ENCODE data around the gene IGSF9.
A peak's percentile ranks its signal among the peaks of the same experiment; 100 is the strongest.

Gene IGSF9

DNA sequence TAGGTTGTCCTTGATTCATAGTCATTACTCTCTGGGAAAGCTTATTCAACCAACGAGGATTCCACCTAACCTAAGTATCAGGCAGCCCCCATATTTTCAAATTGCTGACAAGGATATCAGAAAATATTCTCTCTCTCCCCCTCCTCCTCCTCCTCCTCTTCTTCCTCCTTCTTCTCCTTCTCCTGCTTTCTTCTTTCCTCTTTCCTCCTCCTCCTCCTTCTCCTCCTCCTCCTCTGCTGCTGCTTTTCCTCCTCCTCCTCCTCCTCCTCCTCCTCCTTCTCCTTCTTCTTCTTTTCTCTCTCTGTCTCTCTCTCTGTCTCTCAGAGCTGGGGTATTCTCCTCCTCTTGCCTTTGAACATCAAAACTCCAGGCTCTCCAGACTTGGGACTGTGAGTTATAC lies 2.5 kb upstream of the IGSF9 start:
- no peak overlapping the region for H3K27ac ChIP-seq
- ChIA-PET POLR2A (ENCODE audit: low non-redundant PET) (no interaction called here), CTCF (interaction anchor here (0.6 to 0.7 kb wide), 2 partner anchors 15 to 65 kb away, joined by 4 to 6 read pairs; no protein-coding TSS in a partner anchor)
- no peak for DNase-seq (ENCODE audit: low spot score)
- TF ChIP-seq, protein P1, sequence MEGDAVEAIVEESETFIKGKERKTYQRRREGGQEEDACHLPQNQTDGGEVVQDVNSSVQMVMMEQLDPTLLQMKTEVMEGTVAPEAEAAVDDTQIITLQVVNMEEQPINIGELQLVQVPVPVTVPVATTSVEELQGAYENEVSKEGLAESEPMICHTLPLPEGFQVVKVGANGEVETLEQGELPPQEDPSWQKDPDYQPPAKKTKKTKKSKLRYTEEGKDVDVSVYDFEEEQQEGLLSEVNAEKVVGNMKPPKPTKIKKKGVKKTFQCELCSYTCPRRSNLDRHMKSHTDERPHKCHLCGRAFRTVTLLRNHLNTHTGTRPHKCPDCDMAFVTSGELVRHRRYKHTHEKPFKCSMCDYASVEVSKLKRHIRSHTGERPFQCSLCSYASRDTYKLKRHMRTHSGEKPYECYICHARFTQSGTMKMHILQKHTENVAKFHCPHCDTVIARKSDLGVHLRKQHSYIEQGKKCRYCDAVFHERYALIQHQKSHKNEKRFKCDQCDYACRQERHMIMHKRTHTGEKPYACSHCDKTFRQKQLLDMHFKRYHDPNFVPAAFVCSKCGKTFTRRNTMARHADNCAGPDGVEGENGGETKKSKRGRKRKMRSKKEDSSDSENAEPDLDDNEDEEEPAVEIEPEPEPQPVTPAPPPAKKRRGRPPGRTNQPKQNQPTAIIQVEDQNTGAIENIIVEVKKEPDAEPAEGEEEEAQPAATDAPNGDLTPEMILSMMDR (conservative IDR thresholded peaks at IDR 0.05; ENCODE audit: low read depth), result no peak

DNA sequence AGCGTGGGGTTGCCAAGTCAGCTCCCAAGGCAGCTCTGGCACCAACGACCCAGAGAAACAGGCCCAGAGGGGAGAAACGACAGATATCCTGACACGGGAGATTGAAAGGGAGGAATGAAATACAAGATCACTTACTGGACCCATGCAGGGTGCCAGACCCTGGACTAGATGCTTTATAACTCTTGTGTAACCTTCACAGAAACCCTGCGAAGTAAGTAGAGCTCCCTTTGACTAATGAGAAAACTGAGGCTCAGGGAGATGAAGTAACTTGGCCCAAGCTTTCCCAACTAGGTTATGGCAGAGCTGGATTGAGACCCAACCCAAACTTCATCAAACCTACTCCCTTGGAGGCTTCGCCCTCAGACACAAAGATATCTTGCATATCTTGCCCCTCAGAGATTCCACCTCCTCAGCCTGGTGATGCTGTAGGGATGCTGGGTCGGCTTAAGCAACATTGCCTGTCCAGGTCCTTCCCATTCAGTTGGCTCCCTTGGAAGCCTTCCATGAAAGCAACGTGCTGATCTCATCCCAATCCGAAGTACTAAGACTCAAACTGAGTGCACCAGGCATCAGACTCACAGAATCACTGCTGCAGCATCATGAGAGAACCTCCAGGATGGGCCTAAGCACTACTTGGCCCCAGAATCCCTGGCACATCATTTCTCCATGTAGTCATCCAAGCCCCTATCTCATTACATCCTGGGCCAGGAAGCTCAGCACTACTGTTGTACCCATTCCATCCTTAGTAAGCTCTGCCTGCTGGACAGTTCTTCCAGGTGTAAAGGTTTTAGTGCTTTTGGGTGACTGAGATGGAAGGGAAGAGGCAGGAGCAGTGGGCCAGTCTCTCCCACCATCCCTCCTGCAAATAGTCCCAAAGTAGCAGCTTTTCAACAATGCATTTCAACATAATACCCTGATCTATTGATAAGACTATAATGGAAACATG lies 1.1 kb upstream of the IGSF9 start:
- TF ChIP-seq, protein P1 (conservative IDR thresholded peaks at IDR 0.05; ENCODE audit: low read depth), result no peak
- CTCF ChIA-PET, result interaction anchor here (0.6 to 2.2 kb wide), 10 partner anchors 8 to 826 kb away, joined by 3 to 17 read pairs (median 4); partner anchors contain the start of gene SLAMF9
- DNase-seq (ENCODE audit: low spot score), result no peak
- POLR2A ChIA-PET (ENCODE audit: low non-redundant PET), result interaction anchor here (0.5 to 1.0 kb wide), 5 partner anchors 13 to 61 kb away, joined by 3 to 5 read pairs (median 3); no protein-coding TSS in a partner anchor
- peak overlapping the region; percentile 94 for H3K27ac ChIP-seq

DNA sequence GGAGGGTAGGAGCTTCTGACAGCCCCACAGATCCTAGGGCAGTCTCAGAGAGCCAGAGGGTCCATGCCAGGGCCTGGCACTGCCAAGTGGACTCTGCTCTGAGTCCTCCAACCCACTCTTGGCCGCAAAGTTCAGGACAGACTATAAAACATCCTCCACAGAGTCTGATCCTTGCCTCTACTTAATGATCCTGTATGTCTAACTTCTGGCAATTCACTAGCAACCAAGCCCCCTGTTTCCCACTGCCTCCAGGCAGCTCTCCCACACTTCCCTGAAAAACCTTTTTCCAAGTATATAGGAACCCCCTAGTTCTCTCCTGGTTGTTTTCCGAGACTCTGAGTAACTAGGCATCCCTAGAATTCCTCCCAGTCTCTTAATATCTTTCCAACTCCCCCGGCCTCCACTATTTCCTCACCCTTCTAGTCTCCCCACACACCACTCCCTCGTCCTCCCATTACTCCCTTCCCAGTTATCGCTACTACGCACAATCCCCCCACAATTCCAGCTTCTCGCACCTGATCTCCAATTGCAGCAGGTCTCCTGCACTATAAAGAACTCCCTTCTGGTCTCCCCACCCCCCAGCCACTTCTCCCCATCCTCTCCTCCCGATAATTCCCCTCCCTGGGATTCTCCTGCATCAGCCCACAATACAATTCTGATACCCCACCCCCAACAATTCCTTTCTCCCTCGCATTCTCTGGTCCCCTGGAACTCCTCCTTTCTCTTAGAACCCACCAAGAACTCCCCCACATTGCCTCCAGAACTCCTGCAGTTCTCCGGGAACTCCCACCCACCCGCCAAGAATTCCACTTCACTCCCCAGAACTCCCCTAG lies 574 bp downstream of the IGSF9 start:
- H3K27ac ChIP-seq, result peak overlapping the region; percentile 94
- ChIA-PET CTCF (interaction anchor here (0.6 to 2.4 kb wide), 7 partner anchors 9 to 147 kb away, joined by 3 to 18 read pairs (median 8); no protein-coding TSS in a partner anchor), POLR2A (ENCODE audit: low non-redundant PET) (interaction anchor here (0.9 to 1.1 kb wide), 2 partner anchors 19 to 21 kb away, joined by 3 read pairs; partner anchors contain the start of gene TAGLN2)
- peak; percentile 36 for DNase-seq (ENCODE audit: low spot score)
- TF ChIP-seq, protein P1 (conservative IDR thresholded peaks at IDR 0.05; ENCODE audit: low read depth), result no peak

DNA sequence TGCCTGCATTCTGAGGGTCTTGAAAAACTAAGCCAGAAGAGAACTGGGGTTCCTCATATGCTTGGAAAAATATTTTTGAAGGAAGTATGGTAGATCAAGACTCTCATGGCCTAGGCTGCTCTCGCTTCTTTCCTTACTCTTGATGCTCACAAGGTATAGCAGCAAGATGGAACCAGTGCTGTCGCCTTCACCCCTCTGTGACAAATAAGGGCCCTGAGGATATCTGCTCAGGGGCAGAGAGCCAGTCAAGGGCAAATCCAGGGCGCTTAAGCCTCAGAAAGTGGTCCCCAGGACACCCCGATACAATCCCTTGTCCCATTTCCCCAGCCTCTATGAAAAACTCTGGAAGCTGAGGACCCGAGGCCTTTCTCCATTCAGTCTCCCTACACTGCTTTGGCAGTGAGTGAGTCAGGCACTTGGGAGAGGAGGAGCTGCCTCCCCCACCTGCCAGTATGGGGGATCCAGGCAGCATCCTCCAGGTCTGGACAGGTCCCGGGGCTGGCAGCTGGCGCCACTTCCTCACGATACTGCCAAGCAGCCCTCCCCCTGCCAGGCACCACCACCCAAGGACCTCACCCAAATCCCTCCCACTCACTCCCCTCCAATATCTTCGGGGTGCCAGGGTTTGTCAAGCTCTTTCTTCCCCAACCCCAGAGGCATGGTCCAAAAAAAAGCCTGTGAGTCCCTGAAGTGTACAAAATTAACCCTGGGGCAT lies 1.3 kb downstream of the IGSF9 start:
- H3K27ac ChIP-seq, result peak overlapping the region; percentile 94
- ChIA-PET POLR2A (ENCODE audit: low non-redundant PET) (interaction anchor here (0.9 to 1.1 kb wide), 2 partner anchors 19 to 20 kb away, joined by 3 read pairs; partner anchors contain the start of gene TAGLN2), CTCF (interaction anchor here (0.6 to 2.4 kb wide), 3 partner anchors 62 to 146 kb away, joined by 6 to 18 read pairs (median 12); no protein-coding TSS in a partner anchor)
- DNase-seq (ENCODE audit: low spot score), result peak; percentile 71
- TF ChIP-seq, protein P1 (conservative IDR thresholded peaks at IDR 0.05; ENCODE audit: low read depth), result no peak

DNA sequence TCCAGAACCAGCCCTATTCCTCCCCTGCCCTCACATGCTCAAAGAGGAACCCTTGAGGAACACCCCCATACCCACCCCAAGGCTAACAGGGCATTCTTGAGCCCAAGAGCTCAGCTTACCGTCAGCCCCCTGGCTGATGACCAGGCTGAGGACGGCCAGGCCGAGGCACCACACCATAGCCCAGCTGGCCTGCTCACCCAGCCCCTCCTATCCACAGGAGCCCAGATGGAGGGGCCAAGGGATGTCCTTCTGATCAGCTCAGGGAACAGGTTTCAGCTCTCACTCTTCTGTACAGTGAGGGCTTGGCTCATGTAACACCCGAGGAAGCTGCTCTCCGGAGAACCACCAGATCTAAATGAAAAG lies 2.2 kb downstream of the IGSF9 start:
- TF ChIP-seq, protein P1 (conservative IDR thresholded peaks at IDR 0.05; ENCODE audit: low read depth), result no peak

More for the DNA sequence above, 2.2 kb downstream of the IGSF9 start:
- POLR2A ChIA-PET (ENCODE audit: low non-redundant PET), result no interaction called here
- DNase-seq (ENCODE audit: low spot score), result no peak
- peak overlapping the region; percentile 94 for H3K27ac ChIP-seq
- CTCF ChIA-PET, result interaction anchor here (0.7 to 2.4 kb wide), 2 partner anchors 64 to 1981 kb away, joined by 4 to 18 read pairs; no protein-coding TSS in a partner anchor

Data from RWPE1 (cell line).